CD4-positive, CD25-positive, alpha-beta regulatory T cell (primary cell): ENCODE measurements around the gene GATM. TPM values are rescaled to one million over a fixed set of nuclear protein-coding genes. Genes with fewer than 3 reads are reported as not detected.

Source experiments
- ATAC-seq, 2 donors: fragments of 150-1000 bp; cut with Tn5 transposase; one replicate each; pipeline ENCODE4 v1.10.0; 2021; ENCODE audit warnings: low read depth in 2 of 2, moderate number of reproducible peaks in 2 of 2, moderate library complexity in 1 of 2
- DNase-seq, 3 donors: peaks; one replicate each; pipeline versions ENCODE4 v3.0.0 to v3.0.0-alpha.2; 2012 to 2022; ENCODE audit warnings: mixed read lengths in 1 of 3
- H3K27ac ChIP-seq: one replicate; pipeline ENCODE4 v1.7.0; 2013; ENCODE audit warnings: mild to moderate bottlenecking, low read length; ENCODE audit not compliant: insufficient read depth, poor library complexity, severe bottlenecking
- H3K27me3 ChIP-seq: one replicate; pipeline ENCODE4 v1.7.0; 2013; ENCODE audit warnings: low read length; ENCODE audit not compliant: control insufficient read depth, insufficient read depth
- H3K36me3 ChIP-seq: one replicate; pipeline ENCODE4 v1.7.0; 2013; ENCODE audit warnings: mild to moderate bottlenecking, low read length, moderate library complexity; ENCODE audit not compliant: control insufficient read depth, insufficient read depth
- H3K4me1 ChIP-seq: 2 replicates; pipeline ENCODE4 v1.7.0; 2013; ENCODE audit warnings: mild to moderate bottlenecking, low read length; ENCODE audit not compliant: insufficient read depth, control insufficient read depth, poor library complexity, severe bottlenecking
- H3K4me3 ChIP-seq: one replicate; pipeline ENCODE4 v1.7.0; 2013; ENCODE audit warnings: low read depth, mild to moderate bottlenecking, low read length, moderate library complexity
- H3K9me3 ChIP-seq, 2 experiments: 1 replicate in 1 of 2; 2 replicates in 1 of 2; pipeline ENCODE4 v1.7.0; 2013; ENCODE audit warnings: low read length in 2 of 2, mild to moderate bottlenecking in 1 of 2, moderate library complexity in 1 of 2; ENCODE audit not compliant: control insufficient read depth in 2 of 2
- H3K27ac Mint-ChIP-seq, 3 donors: one replicate each; pipeline ENCODE4 v1.8.0; 2020 to 2022; ENCODE audit warnings: mild to moderate bottlenecking in 3 of 3, mixed read lengths in 3 of 3, moderate library complexity in 2 of 3
- H3K27me3 Mint-ChIP-seq: one replicate; pipeline ENCODE4 v1.8.0; 2022; ENCODE audit warnings: mild to moderate bottlenecking, mixed read lengths
- H3K36me3 Mint-ChIP-seq: one replicate; pipeline ENCODE4 v1.8.0; 2020; ENCODE audit warnings: mixed read lengths
- H3K4me1 Mint-ChIP-seq, 4 donors: one replicate each; pipeline ENCODE4 v1.8.0; 2020 to 2022; ENCODE audit warnings: mixed read lengths in 4 of 4, mild to moderate bottlenecking in 1 of 4
- H3K4me3 Mint-ChIP-seq, 4 donors: one replicate each; pipeline ENCODE4 v1.8.0; 2020 to 2022; ENCODE audit warnings: mild to moderate bottlenecking in 4 of 4, mixed read lengths in 4 of 4, moderate library complexity in 3 of 4
- H3K9me3 Mint-ChIP-seq, 7 donors: one replicate each; pipeline ENCODE4 v1.8.0; 2020 to 2022; ENCODE audit warnings: mixed read lengths in 7 of 7, mild to moderate bottlenecking in 3 of 7, moderate library complexity in 2 of 7
- polyA plus RNA-seq, 4 donors: library from polyadenylated mRNA; unstranded; fragments of 300-500 nt; fragmentation: Illumina TruSeq; gene quantifications; one replicate each; pipeline ENCODE4 v1.2.3, GENCODE V29; 2021
- total RNA-seq: library from RNA; stranded (reverse); gene quantifications from one replicate; pipeline ENCODE4 v1.2.3, GENCODE V29; 2022

GATM gene
- total and polyA plus RNA-seq, 5 donors from 2014 or later: 0.16 to 1.0 (median 0.86) TPM

GRCh38 chr15:45407786-45408185 lies 29.4 kb upstream of the GATM start:
- no peaks in the 10 kb centered on the region for H3K27me3 Mint-ChIP-seq
- ATAC-seq (no peak), DNase-seq (no peak)
- H3K27me3 ChIP-seq: no peaks in the 10 kb centered on the region
- H3K36me3 Mint-ChIP-seq: peaks cover 32% of the 10 kb centered on the region
- H3K4me1 ChIP-seq: peaks cover 23% of the 10 kb centered on the region
- H3K4me3 Mint-ChIP-seq: no peak overlapping the region
- H3K36me3 ChIP-seq: peaks cover 54% of the 10 kb centered on the region
- no peaks in the 10 kb centered on the region for H3K9me3 ChIP-seq
- peaks cover 18 to 52% (median 28%) of the 10 kb centered on the region in 4 donors for H3K4me1 Mint-ChIP-seq
- no peaks in the 10 kb centered on the region for H3K9me3 Mint-ChIP-seq
- no peak overlapping the region for H3K4me3 ChIP-seq
- H3K27ac Mint-ChIP-seq: no peak overlapping the region
- no peak overlapping the region for H3K27ac ChIP-seq

DNA sequence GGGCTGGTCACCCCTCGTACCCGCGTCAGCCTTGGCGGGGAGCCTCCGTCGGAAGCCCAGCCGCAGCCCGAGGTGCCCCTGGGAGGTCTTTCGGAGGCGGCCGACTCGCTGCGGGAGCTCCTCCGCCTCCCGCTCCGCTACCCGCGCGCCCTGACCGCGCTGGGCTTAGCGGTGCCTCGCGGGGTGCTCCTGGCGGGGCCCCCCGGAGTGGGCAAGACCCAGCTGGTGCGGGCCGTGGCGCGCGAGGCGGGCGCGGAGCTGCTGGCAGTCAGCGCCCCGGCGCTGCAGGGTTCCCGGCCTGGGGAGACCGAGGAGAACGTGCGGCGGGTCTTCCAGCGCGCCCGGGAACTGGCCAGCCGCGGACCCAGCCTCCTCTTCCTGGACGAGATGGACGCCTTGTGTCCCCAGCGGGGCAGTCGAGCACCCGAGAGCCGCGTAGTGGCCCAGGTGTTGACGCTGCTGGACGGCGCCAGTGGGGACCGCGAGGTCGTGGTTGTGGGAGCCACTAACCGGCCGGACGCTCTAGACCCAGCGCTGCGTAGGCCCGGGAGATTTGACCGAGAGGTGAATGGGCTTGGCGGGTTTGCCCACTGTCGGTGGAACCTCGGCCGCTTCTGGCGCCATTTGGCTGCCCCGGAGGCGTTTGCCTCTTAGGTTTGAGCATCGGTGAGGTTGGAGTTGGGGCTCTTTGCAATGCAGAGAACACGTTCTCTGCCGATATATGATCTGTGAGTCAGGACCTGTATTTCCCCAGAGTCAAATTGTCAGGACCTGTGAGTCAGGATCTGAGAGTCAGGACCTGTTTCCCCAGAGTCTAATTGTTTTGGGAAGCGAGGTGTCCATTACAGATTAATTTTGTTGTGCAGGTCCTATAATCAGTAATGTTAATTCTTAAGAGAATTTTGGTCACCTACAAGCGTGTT lies 24.9 kb upstream of the GATM start:
- Mint-ChIP-seq H3K27ac (peak overlapping the region; percentile 60 to 88 (median 80)), H3K4me3 (peak overlapping the region; percentile 92 to 99 (median 95)), H3K27me3 (no peaks in the 10 kb centered on the region), H3K9me3 (no peaks in the 10 kb centered on the region), H3K4me1 (peaks cover 23 to 49% (median 30%) of the 10 kb centered on the region in 4 donors), H3K36me3 (peaks cover 16% of the 10 kb centered on the region)
- Histone ChIP-seq H3K4me1 (peaks cover 29% of the 10 kb centered on the region), H3K27ac (peak overlapping the region; percentile 89), H3K36me3 (peaks cover 20% of the 10 kb centered on the region), H3K9me3 (no peaks in the 10 kb centered on the region), H3K27me3 (no peaks in the 10 kb centered on the region), H3K4me3 (peak overlapping the region; percentile 88)
- ATAC-seq: no peak
- DNase-seq: peak in 2 of 3 donors; percentile 2 to 40

DNA sequence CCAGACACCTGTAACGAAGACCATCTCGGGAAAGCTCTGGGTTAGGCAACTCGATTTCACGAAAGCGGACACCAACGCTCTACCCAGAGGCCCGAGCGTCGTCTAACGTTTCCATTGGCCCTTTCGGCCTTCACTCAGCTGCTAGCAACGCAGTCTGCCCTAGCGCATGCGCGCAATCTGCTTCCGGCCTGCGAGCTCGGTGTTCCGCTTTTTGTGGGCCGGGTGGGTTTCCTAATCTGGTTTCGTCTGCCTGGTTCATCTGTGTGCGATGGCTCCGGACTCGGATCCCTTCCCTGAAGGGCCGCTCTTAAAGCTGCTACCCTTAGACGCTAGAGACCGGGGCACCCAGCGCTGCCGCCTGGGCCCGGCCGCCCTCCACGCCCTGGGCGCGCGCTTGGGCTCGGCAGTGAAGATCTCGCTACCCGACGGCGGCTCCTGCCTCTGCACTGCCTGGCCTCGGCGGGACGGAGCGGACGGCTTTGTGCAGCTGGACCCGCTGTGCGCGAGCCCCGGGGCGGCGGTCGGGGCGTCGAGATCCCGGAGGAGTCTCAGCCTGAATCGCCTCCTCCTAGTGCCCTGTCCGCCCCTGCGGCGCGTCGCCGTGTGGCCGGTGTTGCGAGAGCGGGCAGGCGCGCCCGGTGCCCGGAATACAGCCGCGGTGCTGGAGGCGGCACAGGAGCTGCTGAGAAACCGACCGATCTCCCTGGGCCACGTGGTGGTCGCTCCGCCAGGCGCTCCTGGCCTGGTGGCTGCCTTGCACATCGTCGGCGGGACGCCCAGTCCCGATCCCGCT lies 24.0 kb upstream of the GATM start:
- peak overlapping the region; percentile 94 to 98 (median 98) for H3K27ac Mint-ChIP-seq
- peak overlapping the region; percentile 89 for H3K27ac ChIP-seq
- H3K36me3 Mint-ChIP-seq: peaks cover 10% of the 10 kb centered on the region
- no peaks in the 10 kb centered on the region for H3K9me3 Mint-ChIP-seq
- no peaks in the 10 kb centered on the region for H3K27me3 ChIP-seq
- peaks cover 29% of the 10 kb centered on the region for H3K4me1 ChIP-seq
- peaks cover 17% of the 10 kb centered on the region for H3K36me3 ChIP-seq
- H3K4me3 ChIP-seq: peak overlapping the region; percentile 99
- ATAC-seq (peak; percentile 94), DNase-seq (peak; percentile 95 to 99 (median 96))
- peaks cover 20 to 43% (median 28%) of the 10 kb centered on the region in 4 donors for H3K4me1 Mint-ChIP-seq
- H3K4me3 Mint-ChIP-seq: peak overlapping the region; percentile 95 to 99 (median 95)
- peaks cover under 1% of the 10 kb centered on the region for H3K27me3 Mint-ChIP-seq
- no peaks in the 10 kb centered on the region for H3K9me3 ChIP-seq

- H3K9me3 Mint-ChIP-seq: no peaks in the 10 kb centered on the region
- ATAC-seq: no peak
- peak overlapping the region; percentile 89 for H3K27ac ChIP-seq
- H3K4me1 Mint-ChIP-seq: peaks cover 16 to 40% (median 26%) of the 10 kb centered on the region in 4 donors
- peak overlapping the region; percentile 94 to 98 (median 98) for H3K27ac Mint-ChIP-seq
- peak overlapping the region; percentile 99 for H3K4me3 ChIP-seq
- H3K36me3 Mint-ChIP-seq: peaks cover 6% of the 10 kb centered on the region
- peaks cover 12% of the 10 kb centered on the region for H3K36me3 ChIP-seq
- H3K4me1 ChIP-seq: peaks cover 29% of the 10 kb centered on the region
- no peaks in the 10 kb centered on the region for H3K27me3 ChIP-seq
- H3K4me3 Mint-ChIP-seq: peak overlapping the region; percentile 95 to 99 (median 95)
- H3K27me3 Mint-ChIP-seq: peaks cover 5% of the 10 kb centered on the region
- DNase-seq: peak in 1 of 3 donors; percentile 8
- no peaks in the 10 kb centered on the region for H3K9me3 ChIP-seq
Measured at GRCh38 chr15:45401665-45402161, 23.4 kb upstream of the GATM start.

GRCh38 chr15:45399381-45400212 lies 21.3 kb upstream of the GATM start:
- peaks cover 0 to 24% (median 13%) of the 10 kb centered on the region in 4 donors for H3K4me1 Mint-ChIP-seq
- ATAC-seq (no peak), DNase-seq (peak in 2 of 3 donors; percentile 49 to 61)
- Histone ChIP-seq H3K27me3 (peaks cover under 1% of the 10 kb centered on the region), H3K27ac (no peak overlapping the region), H3K36me3 (no peaks in the 10 kb centered on the region), H3K4me1 (peaks cover 21% of the 10 kb centered on the region), H3K4me3 (no peak overlapping the region), H3K9me3 (no peaks in the 10 kb centered on the region)
- H3K4me3 Mint-ChIP-seq: peak overlapping the region in 3 of 4 donors; percentile 26 to 71 (median 39)
- peaks cover 5% of the 10 kb centered on the region for H3K27me3 Mint-ChIP-seq
- no peaks in the 10 kb centered on the region for H3K36me3 Mint-ChIP-seq
- H3K27ac Mint-ChIP-seq: no peak overlapping the region
- H3K9me3 Mint-ChIP-seq: no peaks in the 10 kb centered on the region

GRCh38 chr15:45397116-45397665 lies 18.8 kb upstream of the GATM start:
- Histone ChIP-seq H3K4me1 (peaks cover 6% of the 10 kb centered on the region), H3K9me3 (no peaks in the 10 kb centered on the region), H3K27ac (no peak overlapping the region), H3K27me3 (peaks cover 1% of the 10 kb centered on the region), H3K36me3 (no peaks in the 10 kb centered on the region), H3K4me3 (no peak overlapping the region)
- H3K9me3 Mint-ChIP-seq: no peaks in the 10 kb centered on the region
- DNase-seq (no peak), ATAC-seq (no peak)
- no peak overlapping the region for H3K27ac Mint-ChIP-seq
- H3K27me3 Mint-ChIP-seq: peaks cover 14% of the 10 kb centered on the region
- H3K36me3 Mint-ChIP-seq: no peaks in the 10 kb centered on the region
- H3K4me1 Mint-ChIP-seq: peaks cover 0 to 13% (median 8%) of the 10 kb centered on the region in 4 donors
- no peak overlapping the region for H3K4me3 Mint-ChIP-seq
